OCI-LY1 (cell line): ENCODE results near the gene RER1.

Experiments used
- H2AFZ ChIP-seq: fragments of 200-600 bp; sonication (generic), shearing (Covaris generic); 2 replicates; pipeline ENCODE4 v1.6.0; 2014; ENCODE audit warnings: antibody characterized with exemption, mild to moderate bottlenecking, low read length
- H3F3A ChIP-seq: fragments of 200-600 bp; sonication (generic), shearing (Covaris generic); 2 replicates; pipeline ENCODE4 v1.6.0; 2014; ENCODE audit warnings: mild to moderate bottlenecking, antibody characterized with exemption, low read length, moderate library complexity; ENCODE audit not compliant: insufficient read depth
- H3K27ac ChIP-seq: fragments of 200-600 bp; sonication (generic); 2 replicates; pipeline ENCODE4 v1.5.1; 2014; ENCODE audit warnings: low read length, mixed run types, mild to moderate bottlenecking, low read depth; ENCODE audit not compliant: poor library complexity, severe bottlenecking
- H3K27me3 ChIP-seq: fragments of 200-600 bp; sonication (generic); 2 replicates; pipeline ENCODE4 v1.6.0; 2014; ENCODE audit warnings: antibody characterized with exemption, mild to moderate bottlenecking, low read length, moderate library complexity; ENCODE audit not compliant: insufficient read depth
- H3K36me3 ChIP-seq: fragments of 200-600 bp; sonication (generic); 2 replicates; pipeline ENCODE4 v1.6.1; 2014; ENCODE audit warnings: mild to moderate bottlenecking, antibody characterized with exemption, low read length, moderate library complexity, mixed read lengths; ENCODE audit not compliant: insufficient read depth
- H3K4me1 ChIP-seq: fragments of 200-600 bp; sonication (generic); 2 replicates; pipeline ENCODE4 v1.5.1; 2014; ENCODE audit warnings: mild to moderate bottlenecking, low read length, moderate library complexity; ENCODE audit not compliant: insufficient read depth, severe bottlenecking
- H3K4me2 ChIP-seq: fragments of 200-600 bp; sonication (generic), shearing (Covaris generic); 2 replicates; pipeline ENCODE4 v1.6.1; 2014; ENCODE audit warnings: low read length
- H3K4me3 ChIP-seq: fragments of 200-600 bp; sonication (generic); 2 replicates; pipeline ENCODE4 v1.5.1; 2014; ENCODE audit warnings: low read length, low read depth, mild to moderate bottlenecking, mixed read lengths; ENCODE audit not compliant: poor library complexity, severe bottlenecking
- H3K79me2 ChIP-seq: fragments of 200-600 bp; shearing (Covaris generic); 2 replicates; pipeline ENCODE4 v1.6.1; 2016; ENCODE audit warnings: mixed run types, low read length, mixed read lengths; ENCODE audit not compliant: insufficient read depth
- H3K9ac ChIP-seq: fragments of 200-600 bp; sonication (generic), shearing (Covaris generic); 2 replicates; pipeline ENCODE4 v1.6.1; 2014; ENCODE audit warnings: mild to moderate bottlenecking, low read length, mixed read lengths
- H3K9me2 ChIP-seq: fragments of 200-600 bp; sonication (generic), shearing (Covaris generic); 2 replicates; pipeline ENCODE4 v1.6.1; 2014; ENCODE audit warnings: low read depth, mild to moderate bottlenecking, low read length, mixed read lengths
- H3K9me3 ChIP-seq: fragments of 200-600 bp; shearing (Covaris generic); 2 replicates; pipeline ENCODE4 v1.6.1; 2014; ENCODE audit warnings: low read length, mixed read lengths
- H4K20me1 ChIP-seq: fragments of 200-600 bp; sonication (generic), shearing (Covaris generic); 2 replicates; pipeline ENCODE4 v1.6.0; 2016; ENCODE audit warnings: mild to moderate bottlenecking, low read length; ENCODE audit not compliant: insufficient read depth
- EZH2 ChIP-seq: fragments of 200-600 bp; sonication (generic), shearing (Covaris generic); IDR thresholded peaks from 2 replicates; pipeline ENCODE4 v1.8.0; 2017; ENCODE audit warnings: borderline replicate concordance, mixed run types, mild to moderate bottlenecking, antibody characterized with exemption, low read length, moderate library complexity, mixed read lengths
- TF ChIP-seq, protein P1 (sequence below): fragments of 200-600 bp; sonication (generic), shearing (Covaris generic); IDR thresholded peaks from 2 replicates; pipeline ENCODE4 v1.5.1; 2017; ENCODE audit warnings: mild to moderate bottlenecking, antibody characterized with exemption, low read length, moderate library complexity, mixed read lengths

Gene RER1

DNA sequence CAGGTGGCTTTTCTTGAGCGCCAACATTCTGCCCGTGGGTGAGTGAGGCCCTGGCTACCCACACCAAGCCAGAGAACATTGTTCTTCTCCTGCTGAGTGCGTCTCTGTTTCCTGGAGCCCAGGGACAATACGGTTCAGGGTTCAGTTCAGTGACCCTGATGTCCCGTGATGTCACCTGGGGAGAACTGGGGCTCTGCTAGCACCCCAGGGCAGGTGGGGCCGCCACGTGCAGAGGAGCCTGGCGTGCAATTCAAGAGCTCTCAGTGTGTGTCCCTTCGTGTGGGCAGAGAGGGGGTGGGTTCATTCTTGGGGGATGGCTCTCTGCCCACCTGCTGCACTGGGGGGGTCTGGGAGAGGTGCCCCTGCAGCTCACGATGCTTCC is 38.9 kb downstream of the RER1 start:
- H3K9me2 ChIP-seq, result no peaks in the 10 kb centered on the region
- H3K79me2 ChIP-seq, result no peaks in the 10 kb centered on the region
- no peak overlapping the region for H3K9ac ChIP-seq
- H3K9me3 ChIP-seq, result peaks cover 5% of the 10 kb centered on the region; the same call in 1 of the 2 replicates
- no peaks in the 10 kb centered on the region for H4K20me1 ChIP-seq
- H3K36me3 ChIP-seq, result no peaks in the 10 kb centered on the region; the same call in 1 of the 2 replicates
- H3K4me3 ChIP-seq, result no peak overlapping the region
- no peak overlapping the region for H3K4me2 ChIP-seq
- no peak overlapping the region for H3K27ac ChIP-seq
- H3F3A ChIP-seq, result no peaks in the 10 kb centered on the region
- no peaks in the 10 kb centered on the region for H3K4me1 ChIP-seq
- H2AFZ ChIP-seq, result no peak overlapping the region
- no peak for TF ChIP-seq EZH2
- TF ChIP-seq, protein P1, sequence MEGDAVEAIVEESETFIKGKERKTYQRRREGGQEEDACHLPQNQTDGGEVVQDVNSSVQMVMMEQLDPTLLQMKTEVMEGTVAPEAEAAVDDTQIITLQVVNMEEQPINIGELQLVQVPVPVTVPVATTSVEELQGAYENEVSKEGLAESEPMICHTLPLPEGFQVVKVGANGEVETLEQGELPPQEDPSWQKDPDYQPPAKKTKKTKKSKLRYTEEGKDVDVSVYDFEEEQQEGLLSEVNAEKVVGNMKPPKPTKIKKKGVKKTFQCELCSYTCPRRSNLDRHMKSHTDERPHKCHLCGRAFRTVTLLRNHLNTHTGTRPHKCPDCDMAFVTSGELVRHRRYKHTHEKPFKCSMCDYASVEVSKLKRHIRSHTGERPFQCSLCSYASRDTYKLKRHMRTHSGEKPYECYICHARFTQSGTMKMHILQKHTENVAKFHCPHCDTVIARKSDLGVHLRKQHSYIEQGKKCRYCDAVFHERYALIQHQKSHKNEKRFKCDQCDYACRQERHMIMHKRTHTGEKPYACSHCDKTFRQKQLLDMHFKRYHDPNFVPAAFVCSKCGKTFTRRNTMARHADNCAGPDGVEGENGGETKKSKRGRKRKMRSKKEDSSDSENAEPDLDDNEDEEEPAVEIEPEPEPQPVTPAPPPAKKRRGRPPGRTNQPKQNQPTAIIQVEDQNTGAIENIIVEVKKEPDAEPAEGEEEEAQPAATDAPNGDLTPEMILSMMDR, result no peak
- H3K27me3 ChIP-seq, result peaks cover 14% of the 10 kb centered on the region; the same call in 1 of the 2 replicates

DNA sequence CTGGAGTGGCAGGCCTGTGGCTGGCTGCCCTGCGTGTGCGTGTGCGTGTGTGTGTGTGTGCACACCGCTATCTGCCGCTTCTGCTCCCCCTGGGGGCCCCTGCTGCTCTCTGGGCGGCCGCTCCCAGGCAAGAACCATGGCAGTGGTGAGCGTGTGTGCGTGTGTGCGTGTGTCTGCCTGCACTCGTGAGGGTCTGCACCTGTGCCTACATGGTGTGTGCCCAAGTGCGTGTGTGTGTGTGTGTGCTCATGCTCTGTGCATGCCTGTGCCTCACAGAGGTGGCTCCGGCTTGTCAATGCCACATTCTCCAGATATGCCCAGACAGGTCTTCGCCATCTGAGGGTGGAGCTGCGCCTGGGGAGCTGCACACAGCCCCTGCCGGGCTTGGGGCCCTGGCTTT is 39.5 kb downstream of the RER1 start:
- TF ChIP-seq, protein P1, result no peak
- no peak for TF ChIP-seq EZH2
- Histone ChIP-seq H3K27me3 (peaks cover 14% of the 10 kb centered on the region; the same call in 1 of the 2 replicates), H3K9ac (no peak overlapping the region), H3K9me3 (peaks cover 5% of the 10 kb centered on the region; the same call in 1 of the 2 replicates), H4K20me1 (no peaks in the 10 kb centered on the region), H2AFZ (no peak overlapping the region), H3K4me2 (no peak overlapping the region), H3K27ac (no peak overlapping the region), H3K36me3 (no peaks in the 10 kb centered on the region; the same call in 1 of the 2 replicates), H3K4me3 (no peak overlapping the region), H3K79me2 (no peaks in the 10 kb centered on the region), H3K9me2 (no peaks in the 10 kb centered on the region), H3F3A (no peaks in the 10 kb centered on the region), H3K4me1 (no peaks in the 10 kb centered on the region)

DNA sequence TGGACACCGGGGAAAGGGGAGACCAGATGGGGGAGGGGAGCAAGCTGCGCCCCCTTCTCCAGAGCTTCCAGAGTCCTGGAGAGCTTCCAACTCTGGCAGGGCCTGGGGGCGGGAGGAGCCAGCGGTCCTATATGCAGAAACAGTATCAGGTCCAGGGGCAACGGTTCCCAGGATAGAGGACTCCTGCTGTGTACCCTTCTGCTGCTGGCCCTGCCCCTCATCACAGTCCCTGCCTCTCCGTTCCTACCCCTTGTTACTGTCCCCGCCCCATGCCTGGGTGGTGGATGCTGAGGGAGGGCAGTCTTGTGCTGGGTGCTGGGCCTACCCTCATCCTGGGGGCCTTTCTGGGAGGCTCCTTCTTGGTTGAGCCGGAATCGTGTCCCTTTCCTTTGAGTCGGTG is 39.9 kb downstream of the RER1 start:
- H3K79me2 ChIP-seq, result no peaks in the 10 kb centered on the region
- TF ChIP-seq, protein P1, result no peak
- H3K9ac ChIP-seq, result no peak overlapping the region
- H3K36me3 ChIP-seq, result no peaks in the 10 kb centered on the region; the same call in 1 of the 2 replicates
- no peaks in the 10 kb centered on the region for H4K20me1 ChIP-seq
- no peak overlapping the region for H3K27ac ChIP-seq
- no peaks in the 10 kb centered on the region for H3K9me2 ChIP-seq
- H3K27me3 ChIP-seq, result peaks cover 14% of the 10 kb centered on the region; the same call in 1 of the 2 replicates
- no peak overlapping the region for H2AFZ ChIP-seq
- no peak overlapping the region for H3K4me3 ChIP-seq
- no peak overlapping the region for H3K4me2 ChIP-seq
- peaks cover 5% of the 10 kb centered on the region; the same call in 1 of the 2 replicates for H3K9me3 ChIP-seq
- H3F3A ChIP-seq, result no peaks in the 10 kb centered on the region
- no peaks in the 10 kb centered on the region for H3K4me1 ChIP-seq
